Suppressor macrophage (primary cell): ENCODE results near the gene TSSC4.

Experiments used
- DNase-seq, 4 experiments: peaks; one replicate each; pipeline ENCODE4 v3.0.0-alpha.2; 2020 to 2022

The TSSC4 gene

GRCh38 chr11:2450321-2451041, 49.9 kb downstream of the TSSC4 start:
- DNase-seq, result no peak

- DNase-seq, result no peak
Measured at GRCh38 chr11:2451336-2451735, 50.8 kb downstream of the TSSC4 start.

GRCh38 chr11:2451916-2452315, 51.4 kb downstream of the TSSC4 start:
- no peak for DNase-seq

GRCh38 chr11:2452321-2453012, 51.9 kb downstream of the TSSC4 start:
- no peak for DNase-seq

- DNase-seq, result no peak
Measured at GRCh38 chr11:2453436-2453835, 52.9 kb downstream of the TSSC4 start.
